ENCODE results near the gene PI4KA.

- TF ChIP-seq CTCF (IDR thresholded peaks at IDR 0.05), result no peak
- no peak for TF ChIP-seq POLR2A (IDR thresholded peaks at IDR 0.05)
These were observed 11.2 kb downstream of the PI4KA start for GRCh38 chr22:20847318-20847822.
